BJ (cell line): Measurements from ENCODE around the gene ELF4. TPM values are rescaled to one million over a fixed set of nuclear protein-coding genes. Genes with fewer than 3 reads are reported as not detected.

Experiments
- CTCF ChIA-PET: fragments of 350-600 bp; formaldehyde crosslinking; extraction: SDS; loops from one replicate; lab custom pipeline; 2021; ENCODE audit warnings: antibody characterized with exemption, inconsistent platforms; lab: Yijun Ruan, JAX
- POLR2A ChIA-PET: fragments of 300-600 bp; sonication (Branson Sonifier 250); formaldehyde crosslinking; extraction: SDS; loops from one replicate; lab custom pipeline; 2021; ENCODE audit warnings: antibody characterized with exemption; lab: Charles Lee
- DNase-seq: peaks from one replicate; pipeline ENCODE4 v3.0.0-alpha.2; 2011; ENCODE audit warnings: low read depth
- H3K27me3 ChIP-seq: 2 replicates; pipeline ENCODE4 v1.6.0; 2011; ENCODE audit warnings: low read length; ENCODE audit not compliant: control insufficient read depth, insufficient read depth
- H3K36me3 ChIP-seq: 2 replicates; pipeline ENCODE4 v1.5.1; 2011; ENCODE audit warnings: low read length; ENCODE audit not compliant: control insufficient read depth, insufficient read depth
- H3K4me3 ChIP-seq: 2 replicates; pipeline ENCODE4 v1.5.1; 2011; ENCODE audit warnings: low read depth, mild to moderate bottlenecking, control low read depth, low read length
- CTCF ChIP-seq: IDR thresholded peaks from 2 replicates; pipeline ENCODE4 v1.5.1; 2011; ENCODE audit warnings: low read depth, mild to moderate bottlenecking, control low read depth, inconsistent platforms, low read length, moderate library complexity; ENCODE audit not compliant: insufficient read depth
- polyA plus RNA-seq: library from polyadenylated mRNA; depleted of rRNA; stranded (reverse); fragments of >200 nt; gene quantifications from 2 replicates; pipeline ENCODE4 v1.2.3, GENCODE V29; 2011

Gene ELF4
- polyA plus RNA-seq, 1 experiment = 31.1 TPM

- ChIA-PET CTCF (interaction anchor here (0.7 to 3.3 kb wide), 7 partner anchors 9 to 112 kb away, joined by 3 to 44 read pairs (median 5); no protein-coding TSS in a partner anchor), POLR2A (no interaction called here)
- no peak for DNase-seq
- Histone ChIP-seq H3K4me3 (no peak overlapping the region), H3K36me3 (no peaks in the 10 kb centered on the region; the same call in 1 of the 2 replicates), H3K27me3 (no peaks in the 10 kb centered on the region)
- TF ChIP-seq CTCF = no peak
Measured at GRCh38 chrX:130080791-130081367, 29.4 kb downstream of the ELF4 start.

- POLR2A ChIA-PET = no interaction called here
- Histone ChIP-seq H3K4me3 (no peak overlapping the region), H3K36me3 (no peaks in the 10 kb centered on the region; the same call in 1 of the 2 replicates), H3K27me3 (no peaks in the 10 kb centered on the region)
- CTCF ChIA-PET = interaction anchor here (0.7 to 3.3 kb wide), 12 partner anchors 8 to 113 kb away, joined by 3 to 44 read pairs (median 4); no protein-coding TSS in a partner anchor
- peak; percentile 68 for TF ChIP-seq CTCF
- DNase-seq = peak; percentile 19
Measured at GRCh38 chrX:130079824-130080406, 30.4 kb downstream of the ELF4 start.

- Histone ChIP-seq H3K36me3 (peaks cover 10% of the 10 kb centered on the region), H3K4me3 (no peak overlapping the region), H3K27me3 (no peaks in the 10 kb centered on the region)
- TF ChIP-seq CTCF = no peak
- CTCF ChIA-PET = interaction anchor here (1.3 kb wide), 1 partner anchor 44 kb away, joined by 3 read pairs; no protein-coding TSS in a partner anchor
- DNase-seq = no peak
- POLR2A ChIA-PET = no interaction called here
Measured at GRCh38 chrX:130075777-130076176, 34.5 kb downstream of the ELF4 start.

GRCh38 chrX:130072345-130072740 is 38.0 kb downstream of the ELF4 start:
- no peak for DNase-seq
- no peaks in the 10 kb centered on the region for H3K27me3 ChIP-seq
- H3K36me3 ChIP-seq = peaks cover 17% of the 10 kb centered on the region
- no peak overlapping the region for H3K4me3 ChIP-seq
- TF ChIP-seq CTCF = no peak
- ChIA-PET CTCF (interaction anchor here (0.9 kb wide), 1 partner anchor 8 kb away, joined by 5 read pairs; no protein-coding TSS in a partner anchor), POLR2A (no interaction called here)

GRCh38 chrX:130071611-130072344 is 38.5 kb downstream of the ELF4 start:
- no peak for TF ChIP-seq CTCF
- H3K27me3 ChIP-seq = no peaks in the 10 kb centered on the region
- peaks cover 17% of the 10 kb centered on the region for H3K36me3 ChIP-seq
- H3K4me3 ChIP-seq = no peak overlapping the region
- ChIA-PET POLR2A (no interaction called here), CTCF (interaction anchor here (0.7 to 0.9 kb wide), 2 partner anchors 8 to 12 kb away, joined by 3 to 5 read pairs; no protein-coding TSS in a partner anchor)
- DNase-seq = no peak
